PFSK-1 (cell line): ENCODE data around the gene STARD3.

Experiments used
- FOXP2 ChIP-seq: optimal IDR thresholded peaks from 2 replicates; pipeline ENCODE3; 2011; ENCODE audit warnings: borderline replicate concordance, control low read depth, inconsistent platforms; ENCODE audit not compliant: insufficient read depth; ENCODE audit errors: extremely low read length, extremely low read depth
- POLR2AphosphoS5 ChIP-seq: IDR thresholded peaks from 2 replicates; pipeline ENCODE4 v1.6.1; 2012; ENCODE audit warnings: low read depth, mild to moderate bottlenecking, control low read depth, low read length, moderate library complexity
- REST ChIP-seq, 2 experiments: IDR thresholded peaks; 2 replicates each; pipeline versions ENCODE4 v1.6.1 to v1.8.0; 2011 to 2012; ENCODE audit warnings: low read depth in 2 of 2, low read length in 2 of 2, control low read depth in 1 of 2, inconsistent platforms in 1 of 2, mild to moderate bottlenecking in 1 of 2, moderate library complexity in 1 of 2; ENCODE audit not compliant: insufficient read depth in 1 of 2
- SIN3A ChIP-seq: IDR thresholded peaks from 2 replicates; pipeline ENCODE4 v1.6.1; 2012; ENCODE audit warnings: mild to moderate bottlenecking, low read length, moderate library complexity, borderline replicate concordance; ENCODE audit not compliant: insufficient read depth
- TAF1 ChIP-seq: IDR thresholded peaks from 2 replicates; pipeline ENCODE4 v1.6.1; 2012; ENCODE audit warnings: low read length, control low read depth, borderline replicate concordance; ENCODE audit not compliant: insufficient read depth

The STARD3 gene

GRCh38 chr17:39696731-39697130, 59.8 kb downstream of the STARD3 start:
- TF ChIP-seq TAF1 = no peak

GRCh38 chr17:39697961-39698360, 61.0 kb downstream of the STARD3 start:
- no peak for TF ChIP-seq POLR2AphosphoS5
- TF ChIP-seq TAF1 = no peak
- TF ChIP-seq SIN3A = no peak
- no peak for TF ChIP-seq REST (IDR thresholded peaks at IDR 0.05; ENCODE audit: insufficient read depth in 1 of 2, low read depth in 2 of 2, low read length in 2 of 2)
- no peak for TF ChIP-seq FOXP2

GRCh38 chr17:39699818-39700147, 62.8 kb downstream of the STARD3 start, which contains the start of gene ERBB2:
Gene ERBB2, plus strand, starts transcription at chr17:39700064. Its CDS starts 175 bp downstream, at chr17:39700239.
- TF ChIP-seq POLR2AphosphoS5 (peak; percentile 71), TAF1 (no peak)

- TF ChIP-seq POLR2AphosphoS5 (no peak), REST (IDR thresholded peaks at IDR 0.05; ENCODE audit: insufficient read depth in 1 of 2, low read depth in 2 of 2, low read length in 2 of 2) (no peak), SIN3A (no peak), TAF1 (no peak)
Observed at GRCh38 chr17:39700148-39700987, 63.4 kb downstream of the STARD3 start.

- TF ChIP-seq TAF1 (no peak), POLR2AphosphoS5 (no peak), SIN3A (no peak), REST (IDR thresholded peaks at IDR 0.05; ENCODE audit: insufficient read depth in 1 of 2, low read depth in 2 of 2, low read length in 2 of 2) (no peak), FOXP2 (no peak)
Observed at GRCh38 chr17:39701012-39701783, 64.3 kb downstream of the STARD3 start.

GRCh38 chr17:39701784-39702422, 65.0 kb downstream of the STARD3 start:
- TF ChIP-seq FOXP2 = no peak
